SK-N-SH (cell line): ENCODE measurements around the gene C14orf119. TPM values are rescaled to one million over a fixed set of nuclear protein-coding genes. Genes with fewer than 3 reads are reported as not detected.

Experiments used
- CTCF ChIA-PET: fragments of 300-600, 350-600 bp; formaldehyde crosslinking; extraction: SDS; loops from one replicate; lab custom pipeline; 2021; lab: Yijun Ruan, JAX
- POLR2A ChIA-PET: fragments of 350-600 bp; sonication (Branson Sonifier 250); formaldehyde crosslinking; extraction: SDS; loops from one replicate; lab custom pipeline; 2020; ENCODE audit warnings: antibody characterized with exemption, inconsistent platforms; lab: Yijun Ruan, JAX
- DNase-seq: peaks from one replicate; pipeline ENCODE4 v3.0.0; 2012
- H2AFZ ChIP-seq: fragments of 200-600 bp; sonication (generic); 2 replicates; pipeline ENCODE4 v1.8.1; 2016; ENCODE audit warnings: antibody characterized with exemption, mild to moderate bottlenecking, low read depth
- H3F3A ChIP-seq: fragments of 200-600 bp; sonication (generic); replicated peaks from 2 replicates; pipeline ENCODE3; 2016; ENCODE audit warnings: antibody characterized with exemption, mild to moderate bottlenecking; ENCODE audit not compliant: insufficient read depth
- H3K27ac ChIP-seq, 2 experiments: fragments of 200-500 bp in 1 of 2; fragments of 200-600 bp in 1 of 2; sonication (Bioruptor generic) in 1 of 2; sonication (generic), shearing (Covaris generic) in 1 of 2; 2 replicates each; pipeline versions ENCODE4 v1.5.1 to v1.6.1; 2014 to 2016; ENCODE audit warnings: low read depth in 2 of 2, inconsistent platforms in 1 of 2, low read length in 1 of 2, mild to moderate bottlenecking in 1 of 2, mixed read lengths in 1 of 2
- H3K27me3 ChIP-seq: fragments of 200-600 bp; sonication (generic), shearing (Covaris generic); 2 replicates; pipeline ENCODE4 v1.6.1; 2016; ENCODE audit warnings: mixed run types; ENCODE audit not compliant: insufficient read depth
- H3K36me3 ChIP-seq, 2 experiments: fragments of 200-500 bp in 1 of 2; fragments of 200-600 bp in 1 of 2; sonication (Bioruptor generic) in 1 of 2; sonication (generic) in 1 of 2; replicated peaks in 1 of 2; 2 replicates each; pipeline versions ENCODE3 to v1.5.1; 2014 to 2016; ENCODE audit warnings: low read length in 1 of 2, mild to moderate bottlenecking in 1 of 2; ENCODE audit not compliant: insufficient read depth in 2 of 2, control insufficient read depth in 1 of 2
- H3K4me1 ChIP-seq, 2 experiments: fragments of 200-500 bp in 1 of 2; fragments of 200-600 bp in 1 of 2; sonication (Bioruptor generic) in 1 of 2; sonication (generic), shearing (Covaris generic) in 1 of 2; 2 replicates each; pipeline versions ENCODE4 v1.5.1 to v1.6.1; 2014 to 2016; ENCODE audit warnings: low read depth in 1 of 2, low read length in 1 of 2, mixed run types in 1 of 2; ENCODE audit not compliant: insufficient read depth in 2 of 2, control insufficient read depth in 1 of 2
- H3K4me2 ChIP-seq: fragments of 200-600 bp; sonication (generic), shearing (Covaris generic); 2 replicates; pipeline ENCODE4 v1.6.1; 2017; ENCODE audit warnings: mixed run types
- H3K4me3 ChIP-seq, 2 experiments: fragments of 200-500 bp in 1 of 2; fragments of 200-600 bp in 1 of 2; sonication (Bioruptor generic) in 1 of 2; sonication (generic), shearing (Covaris generic) in 1 of 2; 2 replicates each; pipeline versions ENCODE4 v1.5.1 to v1.8.1; 2014 to 2016; ENCODE audit warnings: low read depth in 2 of 2, inconsistent platforms in 1 of 2, low read length in 1 of 2, mild to moderate bottlenecking in 1 of 2, mixed read lengths in 1 of 2, moderate library complexity in 1 of 2
- H3K79me2 ChIP-seq: fragments of 200-600 bp; sonication (generic); 2 replicates; pipeline ENCODE4 v1.8.1; 2017; ENCODE audit warnings: mild to moderate bottlenecking; ENCODE audit not compliant: insufficient read depth
- H3K9ac ChIP-seq: fragments of 200-600 bp; sonication (generic); 2 replicates; pipeline ENCODE4 v1.6.1; 2017; ENCODE audit warnings: mixed run types
- H3K9me2 ChIP-seq: fragments of 200-600 bp; sonication (generic); 2 replicates; pipeline ENCODE4 v1.6.1; 2017; ENCODE audit warnings: mixed run types
- H3K9me3 ChIP-seq: fragments of 200-600 bp; sonication (generic); 2 replicates; pipeline ENCODE4 v1.6.1; 2017; ENCODE audit warnings: mixed run types, mild to moderate bottlenecking, moderate library complexity
- H4K20me1 ChIP-seq: fragments of 200-600 bp; sonication (generic); 2 replicates; pipeline ENCODE4 v1.6.1; 2017; ENCODE audit warnings: mild to moderate bottlenecking, mixed run types; ENCODE audit not compliant: insufficient read depth
- ELF1 ChIP-seq: IDR thresholded peaks from 2 replicates; pipeline ENCODE4 v1.4.0; 2012
- FOSL2 ChIP-seq: IDR thresholded peaks from 2 replicates; pipeline ENCODE4 v1.4.0; 2012; ENCODE audit warnings: low read depth, mild to moderate bottlenecking, moderate library complexity, borderline replicate concordance
- FOXJ3 ChIP-seq: sonication (generic); formaldehyde crosslinking; IDR thresholded peaks from 2 replicates; pipeline ENCODE4 v1.5.1; 2020; ENCODE audit warnings: mild to moderate bottlenecking, missing genetic modification reagents
- FOXM1 ChIP-seq: IDR thresholded peaks from 2 replicates; pipeline ENCODE4 v1.4.0; 2012; ENCODE audit warnings: low read depth, mild to moderate bottlenecking
- GATA2 ChIP-seq: sonication (generic); formaldehyde crosslinking; IDR thresholded peaks from 2 replicates; pipeline ENCODE4 v1.5.0; 2020; ENCODE audit warnings: mild to moderate bottlenecking, missing genetic modification reagents
- IRF3 ChIP-seq: fragments of 150-350 bp; IDR thresholded peaks from 2 replicates; pipeline ENCODE4 v1.6.1; 2016; ENCODE audit warnings: mild to moderate bottlenecking, low read depth, low read length
- JUND ChIP-seq: IDR thresholded peaks from 2 replicates; pipeline ENCODE4 v1.4.0; 2012
- MAX ChIP-seq: IDR thresholded peaks from 2 replicates; pipeline ENCODE4 v1.4.0; 2012; ENCODE audit warnings: low read depth
- NRF1 ChIP-seq: IDR thresholded peaks from 2 replicates; pipeline ENCODE4 v1.6.1; 2012; ENCODE audit warnings: low read depth, mild to moderate bottlenecking, low read length
- PBX3 ChIP-seq: IDR thresholded peaks from 2 replicates; pipeline ENCODE4; 2012
- RAD21 ChIP-seq: IDR thresholded peaks from 2 replicates; pipeline ENCODE4 v1.6.1; 2012; ENCODE audit warnings: mild to moderate bottlenecking, low read length
- SMC3 ChIP-seq: IDR thresholded peaks from 2 replicates; pipeline ENCODE4 v1.6.1; 2012; ENCODE audit warnings: low read depth, low read length, improper control_type of control experiment
- TCF12 ChIP-seq: IDR thresholded peaks from 2 replicates; pipeline ENCODE4 v1.4.0; 2012
- TEAD4 ChIP-seq: IDR thresholded peaks from 2 replicates; pipeline ENCODE4 v1.4.0; 2012; ENCODE audit warnings: mild to moderate bottlenecking, borderline replicate concordance; ENCODE audit not compliant: insufficient read depth
- WGBS: methylation state at CpG from one replicate; pipeline ENCODE4 v1.1.6; 2017; ENCODE audit warnings: low lambda C conversion rate; 5-methylcytosine and 5-hydroxymethylcytosine counted together
- polyA plus RNA-seq, 3 experiments: library from polyadenylated mRNA; depleted of rRNA; stranded (reverse); fragments of >200 nt; gene quantifications; 2 replicates each; pipeline ENCODE4 v1.2.3, GENCODE V29; 2012

C14orf119 gene
- polyA plus RNA-seq, 1 of the 3 experiments (the other 2 are of a cell fraction) = 55.2 TPM

GRCh38 chr14:23063601-23064000, 31.7 kb upstream of the C14orf119 start:
- Histone ChIP-seq H3K79me2 (peaks cover 50% of the 10 kb centered on the region), H3K27ac (no peak overlapping the region; a peak in 1 of 4 replicates), H2AFZ (no peak overlapping the region), H3K9ac (no peak overlapping the region), H3K9me2 (no peaks in the 10 kb centered on the region), H3K36me3 (peaks cover 76 to 79% of the 10 kb centered on the region in 2 experiments), H3K4me3 (no peak overlapping the region), H3F3A (peaks cover 42% of the 10 kb centered on the region), H3K4me2 (no peak overlapping the region), H3K9me3 (no peaks in the 10 kb centered on the region), H3K27me3 (no peaks in the 10 kb centered on the region), H3K4me1 (peaks cover 10 to 19% of the 10 kb centered on the region in 2 experiments), H4K20me1 (peaks cover 30% of the 10 kb centered on the region)
- 89% methylated on average over 5 of the region's 5 CpGs for WGBS
- DNase-seq = no peak
- CTCF ChIA-PET = interaction anchor here (1.1 to 33.1 kb wide), 3 partner anchors 13 to 76 kb away, joined by 3 to 1566 read pairs (median 41); partner anchors contain the start of gene AJUBA
- POLR2A ChIA-PET = no interaction called here
- TF ChIP-seq RAD21 (no peak), TCF12 (no peak), MAX (no peak), ELF1 (no peak), NRF1 (no peak), FOSL2 (no peak), PBX3 (no peak), IRF3 (no peak), JUND (no peak)

- Histone ChIP-seq H3K9ac (no peak overlapping the region), H3K4me1 (peaks cover 21 to 27% of the 10 kb centered on the region in 2 experiments), H3K27me3 (no peaks in the 10 kb centered on the region), H2AFZ (no peak overlapping the region), H3K79me2 (peaks cover 69% of the 10 kb centered on the region), H3K4me3 (no peak overlapping the region), H3K27ac (no peak overlapping the region; a peak in 1 of 4 replicates), H3K36me3 (peaks cover 58 to 62% of the 10 kb centered on the region in 2 experiments), H3F3A (peaks cover 31% of the 10 kb centered on the region), H3K4me2 (no peak overlapping the region), H4K20me1 (peaks cover 39% of the 10 kb centered on the region), H3K9me3 (no peaks in the 10 kb centered on the region), H3K9me2 (no peaks in the 10 kb centered on the region)
- CTCF ChIA-PET = interaction anchor here (1.7 to 33.1 kb wide), 3 partner anchors 8 to 78 kb away, joined by 7 to 1566 read pairs (median 152); partner anchors contain the start of genes AJUBA and CDH24
- POLR2A ChIA-PET = no interaction called here
- 97% methylated on average over 3 of the region's 3 CpGs for WGBS
- no peak for TF ChIP-seq GATA2 (CRISPR knock-in tag)
- TF ChIP-seq FOXJ3 (CRISPR knock-in tag) = no peak
- no peak for TF ChIP-seq FOXM1
- TF ChIP-seq SMC3 = no peak
- TF ChIP-seq TEAD4 = no peak
- DNase-seq = no peak
Measured at GRCh38 chr14:23066368-23066767, 28.9 kb upstream of the C14orf119 start.
